Stimulated activated CD4-positive, alpha-beta T cell treated with anti-CD3 and anti-CD28 coated beads, Interleukin-2, amount 100 ng/mL, for 4 hours (primary cell): ENCODE results near the gene C17orf67.
"Not testable (repeated sequence)": the region's sequence is repeated elsewhere in the genome, so short reads cannot be mapped to it uniquely, and the experiment has no call there.

ENCODE experiments used
- DNase-seq: peaks from one replicate; pipeline ENCODE4 v3.0.0-alpha.2; 2020; ENCODE audit warnings: low read depth

The C17orf67 gene

GRCh38 chr17:56773124-56773523 is 60.6 kb downstream of the C17orf67 start:
- no peak for DNase-seq

GRCh38 chr17:56772442-56772841 is 61.3 kb downstream of the C17orf67 start:
- DNase-seq, result no peak

- DNase-seq, result no peak
Measured at GRCh38 chr17:56771975-56772374, 61.7 kb downstream of the C17orf67 start.

GRCh38 chr17:56771563-56771962 is 62.2 kb downstream of the C17orf67 start:
- DNase-seq, result no peak

GRCh38 chr17:56770427-56770826 is 63.3 kb downstream of the C17orf67 start:
- DNase-seq, result no peak

GRCh38 chr17:56765449-56765848 is 68.3 kb downstream of the C17orf67 start:
- no peak for DNase-seq

- DNase-seq, result no peak
Measured at GRCh38 chr17:56762988-56763387, 70.7 kb downstream of the C17orf67 start.

GRCh38 chr17:56762144-56762543 is 71.6 kb downstream of the C17orf67 start:
- no peak for DNase-seq

- no peak for DNase-seq
Measured at GRCh38 chr17:56761387-56761786, 72.3 kb downstream of the C17orf67 start.

GRCh38 chr17:56757611-56758010 is 76.1 kb downstream of the C17orf67 start:
- not testable (repeated sequence) for DNase-seq

- no peak for DNase-seq
Measured at GRCh38 chr17:56756536-56756935, 77.2 kb downstream of the C17orf67 start.

- no peak for DNase-seq
Measured at GRCh38 chr17:56755310-56755709, 78.4 kb downstream of the C17orf67 start.

GRCh38 chr17:56754523-56755208 is 79.1 kb downstream of the C17orf67 start:
- DNase-seq, result no peak

GRCh38 chr17:56752263-56752836 is 81.4 kb downstream of the C17orf67 start:
- DNase-seq, result no peak

- DNase-seq, result no peak
Measured at GRCh38 chr17:56751145-56751738, 82.5 kb downstream of the C17orf67 start.

- DNase-seq, result no peak
Measured at GRCh38 chr17:56744721-56745120, 89.0 kb downstream of the C17orf67 start.

- no peak for DNase-seq
Measured at GRCh38 chr17:56742601-56743000, 91.1 kb downstream of the C17orf67 start.
